CD14-positive monocyte (primary cell): ENCODE measurements around the gene CDSN. TPM values are rescaled to one million over a fixed set of nuclear protein-coding genes. Genes with fewer than 3 reads are reported as not detected.
"Not testable (repeated sequence)": the region's sequence is repeated elsewhere in the genome, so short reads cannot be mapped to it uniquely, and the experiment has no call there.

Experiments used
- DNase-seq, 3 donors: peaks; one replicate each; pipeline ENCODE4 v3.0.0-alpha.2; 2011 to 2022
- H2AFZ ChIP-seq: 2 replicates; pipeline ENCODE4 v1.6.0; 2012; ENCODE audit warnings: mild to moderate bottlenecking, low read depth, low read length, inconsistent platforms; ENCODE audit not compliant: insufficient read depth, poor library complexity, severe bottlenecking
- H3K27ac ChIP-seq, 2 donors: 1 replicate in 1 of 2; 2 replicates in 1 of 2; pipeline ENCODE4 v1.5.1; 2012 to 2013; ENCODE audit warnings: low read length in 2 of 2, control low read depth in 1 of 2, inconsistent platforms in 1 of 2, low read depth in 1 of 2, mild to moderate bottlenecking in 1 of 2
- H3K27me3 ChIP-seq, 2 donors: one replicate each; pipeline versions ENCODE4 v1.6.0 to v1.6.1; 2011 to 2013; ENCODE audit warnings: low read length in 2 of 2; ENCODE audit not compliant: control insufficient read depth in 2 of 2, insufficient read depth in 2 of 2
- H3K36me3 ChIP-seq, 2 donors: replicated peaks in 1 of 2; 1 replicate in 1 of 2; 2 replicates in 1 of 2; pipeline versions ENCODE4 v1.5.1 to v1.6.1; 2012 to 2013; ENCODE audit warnings: low read length in 2 of 2, control low read depth in 1 of 2, inconsistent platforms in 1 of 2, mild to moderate bottlenecking in 1 of 2; ENCODE audit not compliant: insufficient read depth in 2 of 2, control insufficient read depth in 1 of 2
- H3K4me1 ChIP-seq, 2 donors: 1 replicate in 1 of 2; 2 replicates in 1 of 2; pipeline versions ENCODE4 v1.5.1 to v1.6.1; 2012 to 2013; ENCODE audit warnings: low read length in 2 of 2, control low read depth in 1 of 2, inconsistent platforms in 1 of 2, mild to moderate bottlenecking in 1 of 2, moderate library complexity in 1 of 2; ENCODE audit not compliant: insufficient read depth in 2 of 2, control insufficient read depth in 1 of 2
- H3K4me2 ChIP-seq: replicated peaks from 2 replicates; pipeline ENCODE3; 2012; ENCODE audit warnings: low read length, moderate library complexity, mild to moderate bottlenecking; ENCODE audit not compliant: poor library complexity, severe bottlenecking; ENCODE audit errors: extremely low read depth
- H3K4me3 ChIP-seq, 3 experiments: fragments of 200-600 bp in 1 of 3; sonication (generic) in 1 of 3; replicated peaks in 1 of 3; 1 replicate in 2 of 3; 2 replicates in 1 of 3; pipeline ENCODE4 v1.5.1; 2011 to 2013; ENCODE audit warnings: low read length in 3 of 3, mild to moderate bottlenecking in 3 of 3, control low read depth in 2 of 3, low read depth in 2 of 3, inconsistent platforms in 1 of 3, moderate library complexity in 1 of 3
- H3K79me2 ChIP-seq: 2 replicates; pipeline ENCODE4 v1.6.0; 2012; ENCODE audit warnings: mild to moderate bottlenecking, control low read depth, inconsistent platforms, low read length, moderate library complexity; ENCODE audit not compliant: insufficient read depth
- H3K9ac ChIP-seq: 2 replicates; pipeline ENCODE4 v1.6.0; 2017; ENCODE audit warnings: low read length, mild to moderate bottlenecking; ENCODE audit not compliant: insufficient read depth, poor library complexity, severe bottlenecking
- H3K9me3 ChIP-seq, 2 donors: replicated peaks in 1 of 2; 1 replicate in 1 of 2; 2 replicates in 1 of 2; pipeline versions ENCODE4 v1.5.1 to v1.6.1; 2012 to 2013; ENCODE audit warnings: low read length in 2 of 2, control low read depth in 1 of 2; ENCODE audit not compliant: control insufficient read depth in 1 of 2, insufficient read depth in 1 of 2
- H4K20me1 ChIP-seq: 2 replicates; pipeline ENCODE4 v1.6.0; 2012; ENCODE audit warnings: mild to moderate bottlenecking, low read length, control low read depth, moderate library complexity; ENCODE audit not compliant: insufficient read depth
- H3K27ac Mint-ChIP-seq, 7 donors: one replicate each; pipeline ENCODE4 v1.8.0; 2020; ENCODE audit warnings: mild to moderate bottlenecking in 7 of 7, mixed read lengths in 7 of 7, moderate library complexity in 6 of 7, inconsistent platforms in 2 of 7
- H3K27me3 Mint-ChIP-seq, 3 donors: one replicate each; pipeline ENCODE4 v1.8.0; 2021 to 2022; ENCODE audit warnings: low read depth in 3 of 3, mild to moderate bottlenecking in 3 of 3, mixed read lengths in 3 of 3, moderate library complexity in 3 of 3, inconsistent platforms in 1 of 3
- H3K36me3 Mint-ChIP-seq, 2 donors: one replicate each; pipeline ENCODE4 v1.8.0; 2020; ENCODE audit warnings: mixed read lengths in 2 of 2, inconsistent platforms in 1 of 2, mild to moderate bottlenecking in 1 of 2
- H3K4me1 Mint-ChIP-seq: one replicate; pipeline ENCODE4 v1.8.0; 2020; ENCODE audit warnings: mild to moderate bottlenecking, mixed read lengths
- H3K4me3 Mint-ChIP-seq, 2 donors: one replicate each; pipeline ENCODE4 v1.8.0; 2020; ENCODE audit warnings: mild to moderate bottlenecking in 2 of 2, mixed read lengths in 2 of 2, moderate library complexity in 1 of 2
- H3K9me3 Mint-ChIP-seq, 7 donors: one replicate each; pipeline ENCODE4 v1.8.0; 2020 to 2022; ENCODE audit warnings: mixed read lengths in 7 of 7, mild to moderate bottlenecking in 6 of 7, moderate library complexity in 6 of 7, inconsistent platforms in 2 of 7
- WGBS: methylation state at CpG from one replicate; pipeline ENCODE4 v1.1.5; 2013; ENCODE audit warnings: missing lambda C conversion rate; ENCODE audit not compliant: insufficient coverage; 5-methylcytosine and 5-hydroxymethylcytosine counted together
- intact Hi-C, 2 donors: fragments of 100-400 bp; cut with micrococcal nuclease; formaldehyde crosslinking; loops; one replicate each; pipeline versions ENCODE4 v1.15.0 to v1.15.1; 2023
- polyA plus RNA-seq, 3 donors: library from polyadenylated mRNA; depleted of rRNA in 1 of 3; unstranded in 2 of 3; stranded (reverse) in 1 of 3; fragments of 300-500 nt in 2 of 3; fragments of >200 nt in 1 of 3; fragmentation: Illumina TruSeq in 2 of 3; gene quantifications; 1 replicate in 2 of 3; 2 replicates in 1 of 3; pipeline ENCODE4 v1.2.3, GENCODE V29; 2012 to 2021
- TF ChIP-seq, protein P1 (sequence below): fragments of 200-600 bp; IDR thresholded peaks from one replicate; pipeline ENCODE4 v1.8.0; 2022; ENCODE audit warnings: antibody characterized with exemption, mild to moderate bottlenecking

Gene CDSN
- polyA plus RNA-seq, 3 donors = not detected

- no peak overlapping the region for H3K4me3 Mint-ChIP-seq
- Histone ChIP-seq H3K4me2 (no peak overlapping the region), H3K27ac (no peak overlapping the region), H3K4me1 (no peaks in the 10 kb centered on the region), H2AFZ (no peak overlapping the region), H3K36me3 (no peaks in the 10 kb centered on the region), H3K27me3 (no peaks in the 10 kb centered on the region), H3K9ac (no peak overlapping the region), H3K4me3 (no peak overlapping the region), H3K79me2 (no peaks in the 10 kb centered on the region), H4K20me1 (no peaks in the 10 kb centered on the region), H3K9me3 (no peaks in the 10 kb centered on the region)
- intact Hi-C loops = no loop called here
- H3K9me3 Mint-ChIP-seq = peaks cover 0 to 2% (median 0%) of the 10 kb centered on the region in 7 donors
- WGBS = 38% methylated on average over 9 of the region's 13 CpGs
- H3K4me1 Mint-ChIP-seq = peaks cover 3% of the 10 kb centered on the region
- DNase-seq = peak; percentile 54 to 69 (median 57)
- H3K27me3 Mint-ChIP-seq = peaks cover 0 to 4% (median 2%) of the 10 kb centered on the region in 3 donors
- H3K36me3 Mint-ChIP-seq = no peaks in the 10 kb centered on the region
- TF ChIP-seq, protein P1, sequence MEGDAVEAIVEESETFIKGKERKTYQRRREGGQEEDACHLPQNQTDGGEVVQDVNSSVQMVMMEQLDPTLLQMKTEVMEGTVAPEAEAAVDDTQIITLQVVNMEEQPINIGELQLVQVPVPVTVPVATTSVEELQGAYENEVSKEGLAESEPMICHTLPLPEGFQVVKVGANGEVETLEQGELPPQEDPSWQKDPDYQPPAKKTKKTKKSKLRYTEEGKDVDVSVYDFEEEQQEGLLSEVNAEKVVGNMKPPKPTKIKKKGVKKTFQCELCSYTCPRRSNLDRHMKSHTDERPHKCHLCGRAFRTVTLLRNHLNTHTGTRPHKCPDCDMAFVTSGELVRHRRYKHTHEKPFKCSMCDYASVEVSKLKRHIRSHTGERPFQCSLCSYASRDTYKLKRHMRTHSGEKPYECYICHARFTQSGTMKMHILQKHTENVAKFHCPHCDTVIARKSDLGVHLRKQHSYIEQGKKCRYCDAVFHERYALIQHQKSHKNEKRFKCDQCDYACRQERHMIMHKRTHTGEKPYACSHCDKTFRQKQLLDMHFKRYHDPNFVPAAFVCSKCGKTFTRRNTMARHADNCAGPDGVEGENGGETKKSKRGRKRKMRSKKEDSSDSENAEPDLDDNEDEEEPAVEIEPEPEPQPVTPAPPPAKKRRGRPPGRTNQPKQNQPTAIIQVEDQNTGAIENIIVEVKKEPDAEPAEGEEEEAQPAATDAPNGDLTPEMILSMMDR = peak; percentile 98
- H3K27ac Mint-ChIP-seq = no peak overlapping the region
Measured at GRCh38 chr6:31068669-31069340, 51.4 kb downstream of the CDSN start.

- intact Hi-C loops, H3K27ac Mint-ChIP-seq, H3K27ac ChIP-seq, H3K4me3 ChIP-seq, H3K9ac ChIP-seq, H4K20me1 ChIP-seq, H3K36me3 Mint-ChIP-seq, H3K79me2 ChIP-seq, H3K4me1 Mint-ChIP-seq, H3K4me3 Mint-ChIP-seq, DNase-seq, H3K4me1 ChIP-seq, H3K9me3 ChIP-seq, H3K27me3 Mint-ChIP-seq, H3K27me3 ChIP-seq, H3K9me3 Mint-ChIP-seq, H2AFZ ChIP-seq, H3K36me3 ChIP-seq, H3K4me2 ChIP-seq: not testable (repeated sequence)
- 96% methylated on average over 4 of the region's 11 CpGs for WGBS
Measured at GRCh38 chr6:31067891-31068668, 52.2 kb downstream of the CDSN start.

DNA sequence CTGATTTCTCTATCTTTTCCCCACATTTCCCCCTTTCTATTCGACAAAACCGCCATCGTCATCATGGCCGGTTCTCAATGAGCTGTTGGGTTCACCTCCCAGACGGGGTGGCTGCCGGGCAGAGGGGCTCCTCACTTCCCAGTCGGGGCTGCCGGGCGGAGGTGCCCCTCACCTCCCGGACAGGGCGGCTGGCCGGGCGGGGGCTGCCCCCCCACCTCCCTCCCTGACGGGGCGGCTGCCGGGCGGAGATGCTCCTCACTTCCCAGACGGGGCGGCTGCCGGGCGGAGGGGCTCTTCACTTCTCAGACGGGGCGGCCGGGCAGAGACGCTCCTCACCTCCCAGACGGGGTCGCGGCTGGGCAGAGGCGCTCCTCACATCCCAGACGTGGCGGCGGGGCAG is 53.2 kb downstream of the CDSN start:
- H3K4me1 ChIP-seq, H3K36me3 ChIP-seq, H3K4me1 Mint-ChIP-seq, H3K9ac ChIP-seq, H3K27ac ChIP-seq, H3K4me2 ChIP-seq, H4K20me1 ChIP-seq, H3K79me2 ChIP-seq, DNase-seq, H2AFZ ChIP-seq, H3K27me3 Mint-ChIP-seq, intact Hi-C loops, H3K9me3 Mint-ChIP-seq, H3K27ac Mint-ChIP-seq, H3K36me3 Mint-ChIP-seq, H3K4me3 ChIP-seq, H3K4me3 Mint-ChIP-seq, H3K27me3 ChIP-seq, H3K9me3 ChIP-seq: not testable (repeated sequence)
- 90% methylated on average over 10 of the region's 32 CpGs for WGBS
